ENCODE data around the gene AGRN.

AGRN gene

GRCh38 chr1:1063945-1064831 lies 44.3 kb downstream of the AGRN start:
- TF ChIP-seq TCF12 (IDR thresholded peaks at IDR 0.05; ENCODE audit: low read depth) (peak; percentile 89), EGR1 (IDR thresholded peaks at IDR 0.05) (peak; percentile 51), YY1 (IDR thresholded peaks at IDR 0.05; ENCODE audit: low read depth) (no peak), EP300 (IDR thresholded peaks at IDR 0.05; ENCODE audit: borderline replicate concordance) (peak; percentile 70; the same call in 1 of the 2 replicates), TAF1 (IDR thresholded peaks at IDR 0.05; ENCODE audit: low read depth) (no peak), MAX (IDR thresholded peaks at IDR 0.05) (peak; percentile 75), CEBPB (IDR thresholded peaks at IDR 0.05) (peak; percentile 68; the same call in 1 of the 2 replicates), TEAD4 (IDR thresholded peaks at IDR 0.05) (peak; percentile 38; the same call in 1 of the 2 replicates), CREB1 (IDR thresholded peaks at IDR 0.05; ENCODE audit: low read depth) (no peak; the same call in 1 of the 2 replicates), RAD21 (IDR thresholded peaks at IDR 0.05; ENCODE audit: low read depth) (peak; percentile 73), NFIC (IDR thresholded peaks at IDR 0.05) (no peak), ZBTB7A (IDR thresholded peaks at IDR 0.05; ENCODE audit: low read depth) (peak; percentile 98), FOXM1 (IDR thresholded peaks at IDR 0.05; ENCODE audit: borderline replicate concordance, low read depth) (no peak)
- TF ChIP-seq, protein P1, sequence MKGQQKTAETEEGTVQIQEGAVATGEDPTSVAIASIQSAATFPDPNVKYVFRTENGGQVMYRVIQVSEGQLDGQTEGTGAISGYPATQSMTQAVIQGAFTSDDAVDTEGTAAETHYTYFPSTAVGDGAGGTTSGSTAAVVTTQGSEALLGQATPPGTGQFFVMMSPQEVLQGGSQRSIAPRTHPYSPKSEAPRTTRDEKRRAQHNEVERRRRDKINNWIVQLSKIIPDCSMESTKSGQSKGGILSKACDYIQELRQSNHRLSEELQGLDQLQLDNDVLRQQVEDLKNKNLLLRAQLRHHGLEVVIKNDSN (IDR thresholded peaks at IDR 0.05): 0 out of 2 replicates have a peak, but pooled peaks have one; percentile 13
- TF ChIP-seq, protein P2, sequence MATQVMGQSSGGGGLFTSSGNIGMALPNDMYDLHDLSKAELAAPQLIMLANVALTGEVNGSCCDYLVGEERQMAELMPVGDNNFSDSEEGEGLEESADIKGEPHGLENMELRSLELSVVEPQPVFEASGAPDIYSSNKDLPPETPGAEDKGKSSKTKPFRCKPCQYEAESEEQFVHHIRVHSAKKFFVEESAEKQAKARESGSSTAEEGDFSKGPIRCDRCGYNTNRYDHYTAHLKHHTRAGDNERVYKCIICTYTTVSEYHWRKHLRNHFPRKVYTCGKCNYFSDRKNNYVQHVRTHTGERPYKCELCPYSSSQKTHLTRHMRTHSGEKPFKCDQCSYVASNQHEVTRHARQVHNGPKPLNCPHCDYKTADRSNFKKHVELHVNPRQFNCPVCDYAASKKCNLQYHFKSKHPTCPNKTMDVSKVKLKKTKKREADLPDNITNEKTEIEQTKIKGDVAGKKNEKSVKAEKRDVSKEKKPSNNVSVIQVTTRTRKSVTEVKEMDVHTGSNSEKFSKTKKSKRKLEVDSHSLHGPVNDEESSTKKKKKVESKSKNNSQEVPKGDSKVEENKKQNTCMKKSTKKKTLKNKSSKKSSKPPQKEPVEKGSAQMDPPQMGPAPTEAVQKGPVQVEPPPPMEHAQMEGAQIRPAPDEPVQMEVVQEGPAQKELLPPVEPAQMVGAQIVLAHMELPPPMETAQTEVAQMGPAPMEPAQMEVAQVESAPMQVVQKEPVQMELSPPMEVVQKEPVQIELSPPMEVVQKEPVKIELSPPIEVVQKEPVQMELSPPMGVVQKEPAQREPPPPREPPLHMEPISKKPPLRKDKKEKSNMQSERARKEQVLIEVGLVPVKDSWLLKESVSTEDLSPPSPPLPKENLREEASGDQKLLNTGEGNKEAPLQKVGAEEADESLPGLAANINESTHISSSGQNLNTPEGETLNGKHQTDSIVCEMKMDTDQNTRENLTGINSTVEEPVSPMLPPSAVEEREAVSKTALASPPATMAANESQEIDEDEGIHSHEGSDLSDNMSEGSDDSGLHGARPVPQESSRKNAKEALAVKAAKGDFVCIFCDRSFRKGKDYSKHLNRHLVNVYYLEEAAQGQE (IDR thresholded peaks at IDR 0.05; ENCODE audit: low read depth): no peak

- no peak for TF ChIP-seq MAX (IDR thresholded peaks at IDR 0.05)
- TF ChIP-seq, protein P2 (IDR thresholded peaks at IDR 0.05; ENCODE audit: low read depth): no peak
- TF ChIP-seq CREB1 (IDR thresholded peaks at IDR 0.05; ENCODE audit: low read depth): no peak
- no peak for TF ChIP-seq YY1 (IDR thresholded peaks at IDR 0.05; ENCODE audit: low read depth)
- no peak for TF ChIP-seq ZBTB7A (IDR thresholded peaks at IDR 0.05; ENCODE audit: low read depth)
- TF ChIP-seq FOXM1 (IDR thresholded peaks at IDR 0.05; ENCODE audit: borderline replicate concordance, low read depth): no peak
- TF ChIP-seq, protein P1 (IDR thresholded peaks at IDR 0.05): no peak
- TF ChIP-seq RAD21 (IDR thresholded peaks at IDR 0.05; ENCODE audit: low read depth): no peak
- TF ChIP-seq TCF12 (IDR thresholded peaks at IDR 0.05; ENCODE audit: low read depth): no peak
- TF ChIP-seq TAF1 (IDR thresholded peaks at IDR 0.05; ENCODE audit: low read depth): no peak
- TF ChIP-seq CEBPB (IDR thresholded peaks at IDR 0.05): no peak
- TF ChIP-seq TEAD4 (IDR thresholded peaks at IDR 0.05): no peak
- TF ChIP-seq EP300 (IDR thresholded peaks at IDR 0.05; ENCODE audit: borderline replicate concordance): no peak
Measured at GRCh38 chr1:1065265-1065939, 45.5 kb downstream of the AGRN start.

GRCh38 chr1:1066403-1067283 lies 46.7 kb downstream of the AGRN start:
- TF ChIP-seq MAX (IDR thresholded peaks at IDR 0.05): no peak
- TF ChIP-seq ZBTB7A (IDR thresholded peaks at IDR 0.05; ENCODE audit: low read depth): no peak
- TF ChIP-seq, protein P1 (IDR thresholded peaks at IDR 0.05): no peak
- no peak for TF ChIP-seq TAF1 (IDR thresholded peaks at IDR 0.05; ENCODE audit: low read depth)
- TF ChIP-seq YY1 (IDR thresholded peaks at IDR 0.05; ENCODE audit: low read depth): no peak
- TF ChIP-seq, protein P2 (IDR thresholded peaks at IDR 0.05; ENCODE audit: low read depth): no peak
- no peak for TF ChIP-seq TEAD4 (IDR thresholded peaks at IDR 0.05)
- TF ChIP-seq EGR1 (IDR thresholded peaks at IDR 0.05): no peak
- TF ChIP-seq FOXM1 (IDR thresholded peaks at IDR 0.05; ENCODE audit: borderline replicate concordance, low read depth): no peak
- TF ChIP-seq NFIC (IDR thresholded peaks at IDR 0.05): no peak
- no peak for TF ChIP-seq TCF12 (IDR thresholded peaks at IDR 0.05; ENCODE audit: low read depth)
